Glomerular endothelial cell (primary cell): ENCODE data around the gene SCUBE3. TPM values are rescaled to one million over a fixed set of nuclear protein-coding genes. Genes with fewer than 3 reads are reported as not detected.

ENCODE experiments used
- DNase-seq: peaks from one replicate; pipeline ENCODE4 v3.0.0-alpha.2; 2011; ENCODE audit warnings: low read depth, low spot score; ENCODE audit errors: extremely low read depth
- total RNA-seq: library from RNA; depleted of rRNA; stranded (reverse); fragments of >200 nt; gene quantifications from 2 replicates; pipeline ENCODE4 v1.2.3, GENCODE V29; 2015

SCUBE3 gene
- total RNA-seq, 1 donor from 2014 or later = 2.3 TPM

- DNase-seq = no peak
Observed at GRCh38 chr6:35237476-35237875, 23.7 kb downstream of the SCUBE3 start.

- DNase-seq = no peak
Observed at GRCh38 chr6:35238843-35239289, 25.1 kb downstream of the SCUBE3 start.

GRCh38 chr6:35239581-35239980 is 25.8 kb downstream of the SCUBE3 start:
- DNase-seq = no peak

- DNase-seq = no peak
Observed at GRCh38 chr6:35240838-35241801, 27.4 kb downstream of the SCUBE3 start.

GRCh38 chr6:35242486-35242885 is 28.7 kb downstream of the SCUBE3 start:
- DNase-seq = no peak

GRCh38 chr6:35242906-35243305 is 29.1 kb downstream of the SCUBE3 start:
- no peak for DNase-seq

- DNase-seq = no peak
Observed at GRCh38 chr6:35243386-35243958, 29.7 kb downstream of the SCUBE3 start.

- DNase-seq = no peak
Observed at GRCh38 chr6:35244551-35244950, 30.8 kb downstream of the SCUBE3 start.

GRCh38 chr6:35247642-35248231 is 34.0 kb downstream of the SCUBE3 start:
- DNase-seq = no peak

- no peak for DNase-seq
Observed at GRCh38 chr6:35248300-35248699, 34.5 kb downstream of the SCUBE3 start.

GRCh38 chr6:35248965-35249364 is 35.2 kb downstream of the SCUBE3 start:
- no peak for DNase-seq

- DNase-seq = no peak
Observed at GRCh38 chr6:35251949-35252348, 38.2 kb downstream of the SCUBE3 start.

- DNase-seq = no peak
Observed at GRCh38 chr6:35253249-35253648, 39.5 kb downstream of the SCUBE3 start.

GRCh38 chr6:35258336-35258735 is 44.6 kb downstream of the SCUBE3 start:
- no peak for DNase-seq

GRCh38 chr6:35258858-35259193 is 45.1 kb downstream of the SCUBE3 start:
- DNase-seq = no peak

GRCh38 chr6:35259194-35259947 is 45.6 kb downstream of the SCUBE3 start, which contains the start of gene ZNF76:
Gene ZNF76 (plus strand): TSS chr6:35259735. CDS start chr6:35281152, 21,417 bp downstream.
- no peak for DNase-seq

- DNase-seq = no peak
Observed at GRCh38 chr6:35259948-35260590, 46.3 kb downstream of the SCUBE3 start.

- no peak for DNase-seq
Observed at GRCh38 chr6:35260591-35261570, 47.1 kb downstream of the SCUBE3 start.

GRCh38 chr6:35262596-35262995 is 48.8 kb downstream of the SCUBE3 start:
- no peak for DNase-seq
